ENCODE data around the gene COL26A1. TPM values are rescaled to one million over a fixed set of nuclear protein-coding genes. Genes with fewer than 3 reads are reported as not detected.
"Not testable (repeated sequence)": the region's sequence is repeated elsewhere in the genome, so short reads cannot be mapped to it uniquely, and the experiment has no call there.

The COL26A1 gene
- total RNA-seq, 6 experiments from 2014 or later, result 1.4 to 5.4 (median 3.0) TPM

GRCh38 chr7:101428093-101428866, 65.6 kb downstream of the COL26A1 start:
- no peaks in the 10 kb centered on the region for H3K4me1 ChIP-seq
- DNase-seq (no peak), ATAC-seq (no peak)
- H3K36me3 ChIP-seq, result no peaks in the 10 kb centered on the region
- TF ChIP-seq CTCF (IDR thresholded peaks at IDR 0.05) (no peak), POLR2A (IDR thresholded peaks at IDR 0.05) (no peak)
- H3K27ac ChIP-seq, result no peak overlapping the region
- H3K9me3 ChIP-seq, result no peaks in the 10 kb centered on the region
- H3K27me3 ChIP-seq, result no peaks in the 10 kb centered on the region
- no peak overlapping the region for H3K4me3 ChIP-seq
- 48% methylated on average over 9 of the region's 11 CpGs for WGBS (ENCODE audit: insufficient coverage, low coverage, low lambda C conversion rate, missing lambda C conversion rate)
- intact Hi-C loops (cut with DNase I), result no loop called here

DNA sequence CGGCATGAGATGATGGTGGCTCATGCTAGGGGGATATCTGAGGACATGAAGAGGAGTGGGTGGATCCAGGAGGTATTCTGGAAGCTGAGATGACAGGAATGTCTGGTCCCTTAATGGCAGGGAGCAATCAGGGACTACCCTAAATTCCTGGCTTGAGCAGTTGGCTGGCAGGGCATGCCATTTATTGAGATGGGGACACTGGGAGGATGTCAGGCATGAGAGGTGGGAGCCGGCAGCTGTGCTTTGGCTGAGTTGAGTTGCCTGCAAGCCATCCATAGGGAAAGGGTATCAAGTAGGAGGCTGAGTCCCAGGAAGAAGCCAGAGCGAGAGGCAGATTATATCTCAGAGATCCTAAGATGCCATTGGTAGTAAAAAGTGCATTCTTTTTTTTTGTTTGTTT, 69.6 kb downstream of the COL26A1 start:
- Histone ChIP-seq H3K4me1 (no peaks in the 10 kb centered on the region), H3K36me3 (no peaks in the 10 kb centered on the region), H3K27me3 (no peaks in the 10 kb centered on the region), H3K9me3 (no peaks in the 10 kb centered on the region), H3K27ac (no peak overlapping the region), H3K4me3 (no peak overlapping the region)
- TF ChIP-seq POLR2A (IDR thresholded peaks at IDR 0.05) (no peak), CTCF (IDR thresholded peaks at IDR 0.05) (no peak)
- ATAC-seq (no peak), DNase-seq (no peak)
- 86% methylated on average over 2 of the region's 3 CpGs for WGBS (ENCODE audit: insufficient coverage, low coverage, low lambda C conversion rate, missing lambda C conversion rate)
- intact Hi-C loops (cut with DNase I), result no loop called here

GRCh38 chr7:101433688-101434087, 71.0 kb downstream of the COL26A1 start:
- no peak for TF ChIP-seq CTCF (IDR thresholded peaks at IDR 0.05)
- no peak for TF ChIP-seq POLR2A (IDR thresholded peaks at IDR 0.05)
- no peaks in the 10 kb centered on the region for H3K27me3 ChIP-seq
- no peaks in the 10 kb centered on the region for H3K36me3 ChIP-seq
- DNase-seq (no peak), ATAC-seq (no peak)
- no peak overlapping the region for H3K27ac ChIP-seq
- no peaks in the 10 kb centered on the region for H3K4me1 ChIP-seq
- H3K9me3 ChIP-seq, result no peaks in the 10 kb centered on the region
- intact Hi-C loops (cut with DNase I), result no loop called here
- WGBS (ENCODE audit: insufficient coverage, low coverage, low lambda C conversion rate, missing lambda C conversion rate), result 92% methylated on average over 2 of the region's 4 CpGs
- H3K4me3 ChIP-seq, result no peak overlapping the region

DNA sequence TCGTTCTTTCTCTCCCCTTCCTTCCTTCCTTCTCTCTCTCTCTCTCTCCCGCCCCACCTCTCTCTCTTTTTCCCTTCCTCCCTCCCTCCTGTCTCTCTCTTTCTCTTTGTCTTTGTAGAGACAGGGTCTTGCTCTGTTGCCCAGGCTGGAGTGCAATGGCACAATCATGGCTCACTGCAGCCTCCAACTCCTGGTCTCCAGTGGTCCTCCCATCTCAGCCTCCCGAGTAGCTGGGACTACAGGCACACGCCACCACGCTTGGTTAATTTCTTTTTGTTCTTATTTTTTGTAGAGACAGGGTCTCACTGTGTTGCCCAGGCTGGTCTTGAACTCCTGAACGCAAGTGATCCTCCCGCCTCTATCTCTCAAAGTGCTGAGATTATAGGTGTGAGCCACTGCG, 71.5 kb downstream of the COL26A1 start:
- H3K27me3 ChIP-seq; intact Hi-C loops (cut with DNase I): not testable (repeated sequence)

GRCh38 chr7:101435461-101436220, 73.0 kb downstream of the COL26A1 start:
- no peaks in the 10 kb centered on the region for H3K4me1 ChIP-seq
- ATAC-seq (no peak), DNase-seq (no peak)

More for the DNA sequence above, 71.5 kb downstream of the COL26A1 start:
- not testable (repeated sequence) for H3K27ac ChIP-seq, H3K4me1 ChIP-seq, H3K9me3 ChIP-seq, DNase-seq, H3K36me3 ChIP-seq, ATAC-seq, H3K4me3 ChIP-seq
- WGBS (ENCODE audit: insufficient coverage, low coverage, low lambda C conversion rate, missing lambda C conversion rate), result 83% methylated on average over 7 of the region's 8 CpGs

More at GRCh38 chr7:101435461-101436220, 73.0 kb downstream of the COL26A1 start:
- no peak overlapping the region for H3K27ac ChIP-seq
- H3K9me3 ChIP-seq, result no peaks in the 10 kb centered on the region
- no peaks in the 10 kb centered on the region for H3K27me3 ChIP-seq
- TF ChIP-seq CTCF (IDR thresholded peaks at IDR 0.05) (no peak), POLR2A (IDR thresholded peaks at IDR 0.05) (no peak)
- WGBS (ENCODE audit: insufficient coverage, low coverage, low lambda C conversion rate, missing lambda C conversion rate), result 42% methylated on average over 8 of the region's 22 CpGs
- no peaks in the 10 kb centered on the region for H3K36me3 ChIP-seq
- intact Hi-C loops (cut with DNase I), result no loop called here
- H3K4me3 ChIP-seq, result no peak overlapping the region
